Smooth muscle cell (in vitro differentiated cells): ENCODE measurements around the gene PCDH20. TPM values are rescaled to one million over a fixed set of nuclear protein-coding genes. Genes with fewer than 3 reads are reported as not detected.

Source experiments
- DNase-seq: peaks from one replicate; lab custom pipeline; 2025; ENCODE audit not compliant: unreplicated experiment; lab: John Stamatoyannopoulos, UW
- H2AFZ ChIP-seq: fragments of 200-600 bp; sonication (generic); 2 replicates; pipeline ENCODE4 v1.6.0; 2016; ENCODE audit warnings: antibody characterized with exemption, low read depth, mild to moderate bottlenecking
- H3F3A ChIP-seq: fragments of 200-600 bp; sonication (generic); 2 replicates; pipeline ENCODE4 v1.6.0; 2017; ENCODE audit warnings: antibody characterized with exemption, low read depth
- H3K27ac ChIP-seq: fragments of 200-600 bp; sonication (generic); 2 replicates; pipeline ENCODE4 v1.5.1; 2016; ENCODE audit warnings: low read depth, mild to moderate bottlenecking
- H3K27me3 ChIP-seq: fragments of 200-600 bp; sonication (generic); 2 replicates; pipeline ENCODE4 v1.6.1; 2016; ENCODE audit warnings: low read depth, mild to moderate bottlenecking
- H3K36me3 ChIP-seq: fragments of 200-600 bp; sonication (generic); 2 replicates; pipeline ENCODE4 v1.5.1; 2016; ENCODE audit warnings: low read depth
- H3K4me1 ChIP-seq: fragments of 200-600 bp; sonication (generic); 2 replicates; pipeline ENCODE4 v1.5.1; 2016; ENCODE audit warnings: low read depth
- H3K4me2 ChIP-seq: fragments of 200-600 bp; sonication (generic); 2 replicates; pipeline ENCODE4 v1.6.0; 2016; ENCODE audit warnings: mild to moderate bottlenecking
- H3K4me3 ChIP-seq: fragments of 200-600 bp; sonication (generic); 2 replicates; pipeline ENCODE4 v1.5.1; 2016; ENCODE audit warnings: mild to moderate bottlenecking
- H3K79me2 ChIP-seq: fragments of 200-600 bp; sonication (generic); 2 replicates; pipeline ENCODE4 v1.6.0; 2016; ENCODE audit warnings: low read depth, mild to moderate bottlenecking
- H3K9ac ChIP-seq: fragments of 200-600 bp; sonication (generic); 2 replicates; pipeline ENCODE4 v1.6.0; 2016; ENCODE audit warnings: low read depth
- H3K9me3 ChIP-seq: fragments of 200-600 bp; sonication (generic); replicated peaks from 2 replicates; pipeline ENCODE4 v1.5.1; 2016; ENCODE audit warnings: low read depth
- H4K20me1 ChIP-seq: fragments of 200-600 bp; sonication (generic); 2 replicates; pipeline ENCODE4 v1.6.0; 2016; ENCODE audit warnings: low read depth
- CTCF ChIP-seq: fragments of 200-600 bp; sonication (generic); IDR thresholded peaks from 2 replicates; pipeline ENCODE4 v1.5.1; 2017; ENCODE audit warnings: borderline replicate concordance, mild to moderate bottlenecking, antibody characterized with exemption; ENCODE audit not compliant: insufficient read depth, poor library complexity, severe bottlenecking
- WGBS: methylation state at CpG from one replicate; pipeline ENCODE4 v1.1.7; 2016; ENCODE audit warnings: low lambda C conversion rate; 5-methylcytosine and 5-hydroxymethylcytosine counted together
- polyA plus RNA-seq: library from polyadenylated mRNA; unstranded; fragments of >200 nt; fragmentation: Nextera tagmentation; extraction: Ambion mirVana; gene quantifications from 2 replicates; pipeline ENCODE4 v1.2.1, GENCODE V29; 2016
- total RNA-seq: library from RNA; depleted of rRNA; stranded (reverse); fragments of >200 nt; gene quantifications from 2 replicates; pipeline ENCODE4 v1.2.3, GENCODE V29; 2014

Gene PCDH20
- total RNA-seq (0.04 and 0.63 TPM in 2 replicates), polyA plus RNA-seq (not detected in 2 replicates)

- H3K9me3 ChIP-seq: no peaks in the 10 kb centered on the region
- H3K4me2 ChIP-seq: peak within 1 kb of the TSS; percentile 86
- H3K27ac ChIP-seq: no peak within 1 kb of the TSS
- WGBS: 28% methylated on average over 3 of the region's 3 CpGs
- peaks cover 13% of the 10 kb centered on the region for H3K4me1 ChIP-seq
- H3K27me3 ChIP-seq: peaks cover 73% of the 10 kb centered on the region
- no peak for DNase-seq
- no peak for TF ChIP-seq CTCF
- H3K79me2 ChIP-seq: no peaks in the 10 kb centered on the region
- H3K4me3 ChIP-seq: peak within 1 kb of the TSS; percentile 54
- H3K9ac ChIP-seq: no peak within 1 kb of the TSS
- H3F3A ChIP-seq: no peaks in the 10 kb centered on the region
- peak within 1 kb of the TSS; percentile 74 for H2AFZ ChIP-seq
- H3K36me3 ChIP-seq: no peaks in the 10 kb centered on the region
- H4K20me1 ChIP-seq: no peaks in the 10 kb centered on the region
These were observed at the start of gene PCDH20 for GRCh38 chr13:61415749-61416148. TSS of gene PCDH20 (minus strand) at chr13:61415849. CDS start at chr13:61415158, 691 bp downstream.

- H3K9ac ChIP-seq: no peak overlapping the region
- H3K79me2 ChIP-seq: no peaks in the 10 kb centered on the region
- no peak overlapping the region for H2AFZ ChIP-seq
- H3K4me2 ChIP-seq: no peak overlapping the region
- no peak overlapping the region for H3K27ac ChIP-seq
- H3K4me1 ChIP-seq: no peaks in the 10 kb centered on the region
- TF ChIP-seq CTCF: no peak
- H3K36me3 ChIP-seq: no peaks in the 10 kb centered on the region
- WGBS: 47% methylated on average over 1 of the region's 1 CpG
- H3F3A ChIP-seq: no peaks in the 10 kb centered on the region
- H4K20me1 ChIP-seq: no peaks in the 10 kb centered on the region
- no peak for DNase-seq
- H3K4me3 ChIP-seq: no peak overlapping the region
- H3K27me3 ChIP-seq: no peaks in the 10 kb centered on the region
- H3K9me3 ChIP-seq: no peaks in the 10 kb centered on the region
These were observed 47.4 kb upstream of the PCDH20 start for GRCh38 chr13:61463024-61463423.

- TF ChIP-seq CTCF: no peak
- H3K4me2 ChIP-seq: no peak overlapping the region
- H3K9me3 ChIP-seq: no peaks in the 10 kb centered on the region
- no peaks in the 10 kb centered on the region for H3F3A ChIP-seq
- no peaks in the 10 kb centered on the region for H3K36me3 ChIP-seq
- no peak overlapping the region for H3K4me3 ChIP-seq
- no peak for DNase-seq
- no peak overlapping the region for H3K9ac ChIP-seq
- WGBS: 67% methylated on average over 1 of the region's 1 CpG
- H4K20me1 ChIP-seq: no peaks in the 10 kb centered on the region
- H3K27me3 ChIP-seq: peaks cover 4% of the 10 kb centered on the region
- H3K4me1 ChIP-seq: no peaks in the 10 kb centered on the region
- H3K27ac ChIP-seq: no peak overlapping the region
- H3K79me2 ChIP-seq: no peaks in the 10 kb centered on the region
- H2AFZ ChIP-seq: no peak overlapping the region
These were observed 37.5 kb upstream of the PCDH20 start for GRCh38 chr13:61453121-61453520.

GRCh38 chr13:61432029-61432428 is 16.4 kb upstream of the PCDH20 start:
- H3K27me3 ChIP-seq: no peaks in the 10 kb centered on the region
- H3K9me3 ChIP-seq: no peaks in the 10 kb centered on the region
- no peak overlapping the region for H2AFZ ChIP-seq
- WGBS: 86% methylated on average over 1 of the region's 1 CpG
- no peaks in the 10 kb centered on the region for H3K4me1 ChIP-seq
- H3K27ac ChIP-seq: no peak overlapping the region
- TF ChIP-seq CTCF: no peak
- H3F3A ChIP-seq: no peaks in the 10 kb centered on the region
- H3K4me2 ChIP-seq: no peak overlapping the region
- H4K20me1 ChIP-seq: no peaks in the 10 kb centered on the region
- no peaks in the 10 kb centered on the region for H3K79me2 ChIP-seq
- DNase-seq: no peak
- H3K36me3 ChIP-seq: no peaks in the 10 kb centered on the region
- H3K4me3 ChIP-seq: no peak overlapping the region
- no peak overlapping the region for H3K9ac ChIP-seq
